D721Med (cell line): ENCODE data around the gene CHD9.
"Not testable (repeated sequence)": the region's sequence is repeated elsewhere in the genome, so short reads cannot be mapped to it uniquely, and the experiment has no call there.

Experiments used
- DNase-seq: peaks from one replicate; pipeline ENCODE4 v3.0.0; 2011; ENCODE audit warnings: low spot score; ENCODE audit not compliant: insufficient read length
- FAIRE-seq: peaks from 2 replicates; lab custom pipeline; 2011; peaks lifted over from hg19 to GRCh38; lab: Jason Lieb, UNC
- TF ChIP-seq, protein P1 (sequence below): IDR thresholded peaks from 2 replicates; pipeline ENCODE4 v1.5.1; 2012; ENCODE audit warnings: mild to moderate bottlenecking, control low read depth; ENCODE audit not compliant: insufficient read depth; ENCODE audit errors: missing control alignments

The CHD9 gene

DNA sequence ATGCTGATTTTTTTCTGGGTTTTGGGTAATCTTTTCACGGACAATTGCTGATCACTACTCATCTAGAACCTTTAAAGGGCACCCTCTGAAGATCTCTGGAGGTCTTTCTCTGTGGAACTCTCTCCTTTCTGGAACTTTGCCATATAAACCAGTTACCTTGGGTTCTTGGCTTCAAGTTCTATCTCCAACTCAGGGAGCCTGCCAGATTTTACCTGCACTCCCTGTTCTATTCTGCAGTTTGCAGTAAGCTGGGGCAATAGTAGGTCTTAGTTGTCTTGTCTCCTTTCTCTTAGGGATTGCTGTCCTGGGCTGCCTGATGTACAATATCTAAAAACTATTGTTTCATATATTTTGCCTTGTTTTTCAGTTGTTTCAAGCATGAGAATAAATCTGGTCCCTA, 120.3 kb downstream of the CHD9 start:
- TF ChIP-seq, protein P1, sequence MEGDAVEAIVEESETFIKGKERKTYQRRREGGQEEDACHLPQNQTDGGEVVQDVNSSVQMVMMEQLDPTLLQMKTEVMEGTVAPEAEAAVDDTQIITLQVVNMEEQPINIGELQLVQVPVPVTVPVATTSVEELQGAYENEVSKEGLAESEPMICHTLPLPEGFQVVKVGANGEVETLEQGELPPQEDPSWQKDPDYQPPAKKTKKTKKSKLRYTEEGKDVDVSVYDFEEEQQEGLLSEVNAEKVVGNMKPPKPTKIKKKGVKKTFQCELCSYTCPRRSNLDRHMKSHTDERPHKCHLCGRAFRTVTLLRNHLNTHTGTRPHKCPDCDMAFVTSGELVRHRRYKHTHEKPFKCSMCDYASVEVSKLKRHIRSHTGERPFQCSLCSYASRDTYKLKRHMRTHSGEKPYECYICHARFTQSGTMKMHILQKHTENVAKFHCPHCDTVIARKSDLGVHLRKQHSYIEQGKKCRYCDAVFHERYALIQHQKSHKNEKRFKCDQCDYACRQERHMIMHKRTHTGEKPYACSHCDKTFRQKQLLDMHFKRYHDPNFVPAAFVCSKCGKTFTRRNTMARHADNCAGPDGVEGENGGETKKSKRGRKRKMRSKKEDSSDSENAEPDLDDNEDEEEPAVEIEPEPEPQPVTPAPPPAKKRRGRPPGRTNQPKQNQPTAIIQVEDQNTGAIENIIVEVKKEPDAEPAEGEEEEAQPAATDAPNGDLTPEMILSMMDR = no peak
- no peak for FAIRE-seq

DNA sequence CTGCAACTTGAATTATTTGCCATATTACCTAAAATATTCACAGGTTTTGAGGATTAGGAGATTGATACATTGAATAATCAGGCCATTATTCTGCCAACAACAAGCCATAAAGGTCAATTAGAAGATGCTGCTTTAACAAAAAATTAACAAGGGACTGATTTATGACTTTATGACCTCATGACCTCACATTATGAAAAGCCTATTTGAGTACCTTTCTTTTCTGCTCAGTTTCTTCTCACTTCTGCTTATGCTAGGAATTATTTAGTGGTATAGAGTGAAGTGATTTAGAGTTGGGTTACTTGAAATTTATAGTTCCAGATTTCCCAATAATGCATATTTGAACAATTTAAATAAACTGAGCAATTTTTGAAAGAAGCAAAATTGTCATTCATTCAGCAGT, 121.6 kb downstream of the CHD9 start:
- no peak for DNase-seq
- TF ChIP-seq, protein P1 = no peak
- FAIRE-seq = no peak

More for the DNA sequence above, 120.3 kb downstream of the CHD9 start:
- no peak for DNase-seq

DNA sequence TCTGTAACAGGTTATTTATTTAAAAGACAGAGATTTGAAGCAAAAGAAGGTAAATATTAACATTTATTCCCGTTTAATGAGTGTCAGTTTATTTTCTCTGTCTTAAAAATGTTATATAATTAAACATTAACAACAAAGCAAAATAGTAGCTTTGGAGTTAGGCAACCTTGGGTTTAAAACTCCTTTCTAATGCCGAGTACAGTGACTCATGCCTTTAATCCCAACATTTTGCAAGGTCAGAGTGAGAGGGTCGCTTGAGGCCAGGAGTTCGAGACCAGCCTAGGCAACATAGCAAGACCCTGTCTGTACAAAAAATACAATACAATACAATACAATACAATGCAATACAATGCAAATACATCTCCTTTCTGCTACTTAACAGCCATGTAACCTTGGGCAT, 128.7 kb downstream of the CHD9 start:
- TF ChIP-seq, protein P1 = no peak
- no peak for FAIRE-seq
- DNase-seq = no peak

DNA sequence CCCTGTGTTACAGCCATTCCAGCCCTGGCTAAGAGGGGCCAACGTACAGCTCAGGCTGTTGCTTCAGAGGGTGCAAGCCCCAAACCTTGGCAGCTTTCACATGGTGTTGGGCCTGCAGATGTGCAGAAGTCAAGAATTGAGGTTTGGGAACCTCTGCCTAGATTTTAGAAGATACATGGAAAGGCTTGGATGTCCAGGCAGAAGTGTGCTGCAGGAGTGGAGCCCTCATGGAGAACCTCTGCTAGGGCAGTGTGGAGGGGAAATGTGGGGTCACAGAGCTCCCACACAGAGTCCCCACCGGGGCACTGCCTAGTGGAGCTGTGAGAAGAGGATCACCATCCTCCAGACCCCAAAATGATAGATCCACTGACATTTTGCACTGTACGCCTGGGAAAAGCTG, 130.9 kb downstream of the CHD9 start:
- DNase-seq, FAIRE-seq: not testable (repeated sequence)

DNA sequence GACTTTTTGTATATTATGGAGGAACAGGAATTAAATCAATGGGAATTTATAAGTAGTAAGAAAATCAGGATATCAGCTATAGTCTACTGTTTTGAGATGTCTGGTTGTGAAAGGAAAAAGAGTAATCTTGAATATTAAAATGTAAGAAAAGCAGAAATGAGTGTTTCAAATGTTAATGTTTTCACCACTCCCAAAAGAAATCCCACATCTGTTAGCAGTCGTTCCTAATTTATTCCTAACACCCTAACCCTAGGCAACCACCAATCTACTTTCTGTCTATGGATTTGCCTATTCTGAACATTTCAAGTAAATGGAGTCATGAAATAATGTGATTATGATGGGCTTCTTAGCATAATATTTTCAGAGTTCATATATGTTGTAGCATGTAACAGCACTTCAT, 133.0 kb downstream of the CHD9 start:
- TF ChIP-seq, protein P1 = no peak
- DNase-seq (no peak), FAIRE-seq (no peak)

DNA sequence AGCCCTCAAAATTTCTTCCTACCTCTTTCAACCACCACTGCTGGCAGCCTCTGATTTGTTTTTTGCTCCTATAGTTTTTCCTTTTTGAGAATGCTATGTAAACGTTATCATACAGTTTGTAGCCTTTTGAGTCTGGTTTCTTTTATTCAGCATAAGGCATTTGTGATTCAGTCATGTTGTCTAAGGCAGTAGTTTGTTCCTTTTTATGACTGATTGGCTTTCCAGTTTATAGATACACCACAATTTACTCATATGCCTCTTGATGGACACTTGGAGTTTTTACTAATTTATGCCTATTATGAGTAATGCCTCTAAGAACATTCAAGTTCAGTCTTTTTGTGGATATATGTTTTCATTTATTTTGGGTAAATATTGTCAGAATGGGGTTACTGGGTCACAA, 136.6 kb downstream of the CHD9 start:
- TF ChIP-seq, protein P1 = no peak
- FAIRE-seq (no peak), DNase-seq (no peak)

DNA sequence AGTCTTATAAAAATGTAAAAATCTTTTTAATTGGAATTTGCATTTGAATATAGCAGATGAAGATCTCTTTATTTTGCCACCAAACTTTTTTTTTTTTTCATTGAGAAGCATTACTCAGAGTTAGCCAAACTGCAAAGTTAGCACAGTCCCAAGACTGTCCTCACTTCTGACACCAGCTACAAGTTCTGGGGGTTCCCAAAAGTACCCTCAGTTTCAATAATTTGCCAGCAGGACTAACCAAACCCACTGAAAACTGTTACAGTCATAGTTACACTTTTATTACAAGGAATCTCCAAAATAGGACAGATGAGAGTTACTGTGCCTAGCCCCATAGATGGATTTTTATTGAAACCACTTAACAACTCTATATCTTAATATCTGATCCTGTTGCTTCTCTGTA, 144.1 kb downstream of the CHD9 start:
- FAIRE-seq (no peak), DNase-seq (no peak)
- TF ChIP-seq, protein P1 = no peak

DNA sequence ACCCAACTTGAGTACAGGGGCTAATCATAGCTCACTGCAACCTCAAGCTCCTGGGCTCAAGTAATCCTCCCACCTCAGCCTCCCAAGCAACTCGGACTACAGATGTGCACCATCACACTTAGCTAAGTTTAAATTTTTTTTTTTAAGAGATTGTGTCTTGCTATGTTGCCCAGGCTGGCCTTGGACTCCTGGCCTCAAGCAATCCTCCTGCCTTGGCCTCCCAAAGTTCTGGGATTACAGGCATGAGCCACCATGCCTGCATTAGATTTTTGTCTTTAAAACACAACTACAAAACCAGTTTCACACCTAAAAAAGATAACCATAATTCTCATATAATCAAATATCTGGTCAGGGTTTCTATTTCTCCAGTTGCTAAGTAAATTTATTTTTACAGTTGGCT, 147.1 kb downstream of the CHD9 start:
- FAIRE-seq = no peak
- no peak for DNase-seq
- TF ChIP-seq, protein P1 = no peak
